NCI-H226 (cell line): Measurements from ENCODE around the gene SLC16A11.
"Not testable (repeated sequence)": the region's sequence is repeated elsewhere in the genome, so short reads cannot be mapped to it uniquely, and the experiment has no call there.

Experiments
- DNase-seq: peaks from one replicate; pipeline ENCODE4 v3.0.0-alpha.2; 2015

SLC16A11 gene

GRCh38 chr17:7004398-7005253 lies 39.3 kb downstream of the SLC16A11 start:
- DNase-seq, result peak; percentile 52

- no peak for DNase-seq
Measured at GRCh38 chr17:7003745-7004144, 40.1 kb downstream of the SLC16A11 start.

GRCh38 chr17:7002288-7003047 lies 41.4 kb downstream of the SLC16A11 start:
- DNase-seq, result no peak

- DNase-seq, result no peak
Measured at GRCh38 chr17:7001318-7001961, 42.5 kb downstream of the SLC16A11 start.

- DNase-seq, result no peak
Measured at GRCh38 chr17:6998855-6999508, 44.9 kb downstream of the SLC16A11 start.

- DNase-seq, result no peak
Measured at GRCh38 chr17:6997171-6997570, 46.7 kb downstream of the SLC16A11 start.

- no peak for DNase-seq
Measured at GRCh38 chr17:6996256-6997011, 47.5 kb downstream of the SLC16A11 start.

GRCh38 chr17:6995500-6996255 lies 48.2 kb downstream of the SLC16A11 start, which contains the start of gene ALOX12:
ALOX12 (plus strand) TSS chr17:6996049; CDS start chr17:6996118, 69 bp downstream.
- DNase-seq, result no peak

GRCh38 chr17:6994666-6995256 lies 49.1 kb downstream of the SLC16A11 start:
- DNase-seq, result no peak

- DNase-seq, result no peak
Measured at GRCh38 chr17:6994118-6994598, 49.7 kb downstream of the SLC16A11 start.

GRCh38 chr17:6993613-6994056 lies 50.3 kb downstream of the SLC16A11 start:
- DNase-seq, result not testable (repeated sequence)
